ENCODE data around the gene BET1.

Gene BET1

DNA sequence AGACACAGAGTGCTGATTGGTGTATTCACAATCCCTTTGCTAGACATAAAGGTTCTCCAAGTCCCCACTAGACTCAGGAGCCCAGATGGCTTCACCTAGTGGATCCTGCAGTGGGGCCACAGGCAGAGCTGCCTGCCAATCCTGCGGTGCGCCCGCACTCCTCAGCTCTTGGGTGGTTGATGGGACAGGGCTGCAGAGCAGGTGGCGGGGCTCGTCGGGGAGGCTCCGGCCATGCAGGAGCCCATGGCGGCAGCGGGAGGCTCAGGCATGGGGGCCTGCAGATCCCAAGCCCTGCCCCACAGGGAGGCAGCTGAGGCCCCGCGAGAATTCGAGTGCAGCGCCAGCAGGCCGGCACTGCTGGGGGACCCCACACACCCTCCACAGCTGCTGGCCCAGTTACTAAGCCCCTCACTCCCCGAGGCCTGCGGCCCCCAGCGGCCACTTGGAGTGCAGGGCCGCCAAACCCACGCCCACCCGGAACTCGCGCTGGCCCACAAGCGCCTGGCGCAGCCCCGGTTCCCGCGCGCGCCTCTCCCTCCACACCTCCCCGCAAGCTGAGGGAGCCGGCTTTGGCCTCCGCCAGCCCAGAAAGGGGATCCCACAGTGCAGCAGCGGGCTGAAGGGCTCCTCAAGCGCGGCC is 7.7 kb upstream of the BET1 start:
- no peak for DNase-seq

DNA sequence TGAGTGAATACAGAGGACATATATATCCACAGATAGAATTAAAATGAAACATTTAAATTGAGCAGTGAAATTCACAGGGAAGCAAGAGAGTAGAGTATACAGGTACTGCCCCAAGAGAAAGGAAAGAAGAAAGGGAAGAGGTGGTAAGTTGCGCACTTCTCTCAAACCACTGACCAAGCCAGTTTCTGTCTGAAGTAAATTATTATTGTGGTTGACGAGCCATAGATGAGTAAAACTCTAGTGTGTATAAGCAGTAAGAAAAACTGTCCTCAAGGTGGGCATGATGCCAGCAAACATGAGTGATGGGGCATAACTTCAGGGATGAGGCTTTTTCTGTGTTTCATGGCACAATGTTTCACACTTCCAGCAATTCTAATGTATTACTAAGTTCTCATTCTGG is 4.4 kb upstream of the BET1 start:
- DNase-seq, result no peak

DNA sequence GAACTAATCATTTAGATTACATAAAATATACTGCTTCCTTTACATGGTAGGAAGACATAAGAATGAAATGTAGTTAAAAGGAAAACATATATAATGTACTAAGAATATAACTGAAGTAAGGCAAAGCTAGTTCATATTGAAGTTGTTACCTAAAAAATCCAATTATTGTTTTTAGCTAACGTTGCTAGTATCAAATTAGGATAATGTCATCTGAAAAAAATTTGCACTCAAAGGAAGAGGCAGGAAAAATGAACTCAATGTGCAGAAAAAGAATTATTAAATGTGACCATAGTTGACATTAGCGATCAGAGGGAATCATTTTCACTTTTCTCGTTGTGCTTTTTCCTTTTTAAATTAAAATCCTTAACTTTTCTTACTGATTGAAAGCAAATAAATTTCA is 1.6 kb upstream of the BET1 start:
- no peak for DNase-seq

GRCh38 chr7:94003446-94004023 is 620 bp downstream of the BET1 start:
- no peak for DNase-seq

DNA sequence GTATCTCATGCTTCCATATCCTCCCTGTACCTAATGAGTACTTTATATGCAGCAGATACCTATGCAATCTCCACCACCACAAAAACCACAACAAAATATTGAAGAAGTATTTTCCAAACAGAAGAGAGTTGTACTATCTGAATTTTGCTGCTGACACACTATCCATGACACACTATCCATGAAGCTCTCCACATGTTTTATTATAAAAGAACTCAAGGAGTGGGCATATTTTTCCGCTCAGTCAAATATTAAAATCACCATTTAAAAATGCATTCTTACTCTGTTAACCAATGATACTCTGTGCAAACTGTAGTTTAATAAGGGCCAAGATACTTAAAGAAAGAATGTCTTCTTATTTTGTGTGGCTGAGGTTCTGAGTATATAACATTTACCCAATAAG is 2.8 kb downstream of the BET1 start:
- DNase-seq, result no peak

DNA sequence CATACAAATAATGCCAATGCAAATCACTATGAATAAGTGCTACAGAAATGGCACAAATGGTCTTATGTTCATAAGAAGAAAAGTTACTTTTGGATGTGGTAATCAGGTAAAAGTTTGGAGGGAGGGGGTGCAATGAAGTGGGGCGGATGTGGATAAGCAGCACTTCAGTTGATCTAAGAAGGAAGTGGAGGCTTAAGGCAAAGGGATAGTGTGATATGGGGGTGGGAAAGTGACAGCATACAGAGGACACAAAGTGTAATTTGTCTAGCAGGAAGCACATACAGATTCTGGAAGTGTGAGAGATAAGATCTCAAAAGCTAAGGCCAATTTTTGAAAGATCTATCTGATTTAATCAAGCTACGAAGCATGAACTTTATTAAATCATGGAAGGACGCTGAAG is 6.3 kb downstream of the BET1 start:
- DNase-seq, result no peak

DNA sequence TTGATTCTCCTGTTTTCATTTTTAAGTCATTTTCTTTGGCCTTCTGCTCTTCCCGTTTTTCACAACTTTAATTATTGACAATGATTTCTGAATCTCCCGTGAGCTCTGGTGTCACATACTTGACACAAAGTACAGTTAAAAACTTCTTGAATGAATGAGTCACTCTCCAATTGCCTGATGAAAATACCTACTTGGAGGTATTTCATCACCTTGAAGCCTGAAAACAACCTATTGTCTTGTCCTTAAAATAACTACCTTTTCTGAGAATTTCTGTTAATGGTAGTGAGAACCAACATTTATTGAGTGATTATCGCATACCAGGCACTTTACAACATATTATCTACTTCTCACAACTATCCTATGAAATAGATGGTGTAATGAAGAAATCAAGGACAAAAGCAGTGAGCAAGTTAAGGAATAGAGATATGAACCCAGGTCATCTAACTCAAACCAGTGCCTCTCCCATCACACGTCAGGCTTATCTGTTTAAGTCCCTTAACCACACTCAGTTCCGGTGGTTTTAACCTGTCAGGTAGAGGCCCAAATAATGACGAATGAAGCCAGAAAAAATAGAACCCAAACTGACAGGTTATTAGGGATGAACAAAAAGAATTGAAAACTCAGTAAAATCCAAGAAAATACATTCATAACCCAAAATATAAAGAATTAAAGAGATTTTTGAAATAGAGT is 11.6 kb downstream of the BET1 start:
- DNase-seq, result no peak

- DNase-seq, result no peak
Observed at GRCh38 chr7:93987297-93987696, 16.9 kb downstream of the BET1 start.

- no peak for DNase-seq
Observed at GRCh38 chr7:93985101-93985500, 19.1 kb downstream of the BET1 start.

GRCh38 chr7:93984024-93984423 is 20.1 kb downstream of the BET1 start:
- DNase-seq, result no peak

- DNase-seq, result no peak
Observed at GRCh38 chr7:93981480-93981874, 22.7 kb downstream of the BET1 start.

- no peak for DNase-seq
Observed at GRCh38 chr7:93980744-93981479, 23.2 kb downstream of the BET1 start.

- DNase-seq, result no peak
Observed at GRCh38 chr7:93977211-93977950, 26.8 kb downstream of the BET1 start.

- DNase-seq, result no peak
Observed at GRCh38 chr7:93973134-93973533, 31.0 kb downstream of the BET1 start.

DNA sequence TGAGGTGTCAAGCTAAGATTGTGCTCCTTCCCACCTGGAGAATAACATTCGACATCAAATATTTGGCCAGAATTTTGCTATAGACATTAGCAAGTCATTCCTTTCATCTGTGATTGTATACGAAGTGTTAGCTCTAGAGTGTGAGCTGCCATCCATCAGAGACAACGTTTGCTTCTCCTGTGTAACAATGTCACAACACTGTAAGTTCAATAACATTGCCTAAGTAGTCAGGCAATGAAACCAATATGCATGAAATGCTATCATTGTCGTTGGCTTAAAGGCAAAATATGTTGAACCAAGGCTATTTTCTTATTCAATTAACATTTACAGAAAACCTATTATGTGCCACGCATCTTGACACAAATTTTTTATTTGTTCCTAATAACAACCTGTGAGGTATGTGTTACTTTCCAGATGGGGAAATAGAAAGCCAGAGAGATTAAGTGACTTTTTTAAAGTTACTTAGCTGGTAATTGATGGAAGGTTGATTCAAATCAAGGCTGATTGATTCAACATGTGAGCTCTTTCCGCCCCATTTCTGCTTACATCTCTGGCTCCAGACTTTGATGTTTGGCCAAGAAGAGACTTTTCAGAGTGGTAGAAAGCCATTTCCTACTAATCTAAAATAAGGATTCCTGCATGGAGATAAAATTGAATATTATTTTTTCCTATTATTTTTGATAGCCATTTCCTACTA is 32.0 kb downstream of the BET1 start:
- no peak for DNase-seq

GRCh38 chr7:93968911-93969620 is 35.1 kb downstream of the BET1 start:
- no peak for DNase-seq

DNA sequence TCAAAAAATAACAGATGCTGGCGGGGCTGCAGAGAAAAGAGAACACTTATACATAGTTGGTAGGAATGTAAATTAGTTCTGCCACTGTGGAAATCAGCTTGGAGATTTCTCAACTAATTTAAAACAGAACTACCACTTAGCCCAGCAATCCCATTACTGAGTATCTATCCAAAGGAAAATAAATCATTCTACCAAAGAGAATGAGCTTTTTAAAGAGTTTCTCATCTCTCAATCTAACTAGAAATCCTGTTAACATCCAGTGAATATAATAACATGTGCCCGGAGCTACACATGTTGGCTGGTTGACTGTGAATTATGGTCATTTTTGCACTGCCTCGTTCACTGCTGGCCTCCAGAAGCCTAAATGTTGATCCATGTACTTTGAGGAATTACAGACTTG is 39.3 kb downstream of the BET1 start:
- no peak for DNase-seq

DNA sequence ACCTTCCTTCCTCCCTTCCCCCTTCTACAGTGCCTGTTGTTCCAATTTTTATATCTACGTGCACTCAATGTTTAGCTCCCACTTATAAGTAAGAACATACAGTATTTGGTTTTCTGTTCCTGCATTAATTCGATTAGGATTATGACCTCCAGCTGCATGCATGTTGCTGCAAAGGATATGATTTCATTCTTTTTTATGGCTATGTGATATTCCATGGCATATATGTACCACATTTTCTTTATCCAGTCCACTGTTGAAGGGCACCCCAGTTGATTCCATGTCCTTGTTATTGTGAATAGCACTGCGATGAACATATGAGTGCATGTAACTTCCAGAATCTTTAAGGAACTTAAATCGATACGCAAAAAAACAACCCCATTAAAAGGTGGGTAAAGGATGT is 39.9 kb downstream of the BET1 start:
- no peak for DNase-seq

DNA sequence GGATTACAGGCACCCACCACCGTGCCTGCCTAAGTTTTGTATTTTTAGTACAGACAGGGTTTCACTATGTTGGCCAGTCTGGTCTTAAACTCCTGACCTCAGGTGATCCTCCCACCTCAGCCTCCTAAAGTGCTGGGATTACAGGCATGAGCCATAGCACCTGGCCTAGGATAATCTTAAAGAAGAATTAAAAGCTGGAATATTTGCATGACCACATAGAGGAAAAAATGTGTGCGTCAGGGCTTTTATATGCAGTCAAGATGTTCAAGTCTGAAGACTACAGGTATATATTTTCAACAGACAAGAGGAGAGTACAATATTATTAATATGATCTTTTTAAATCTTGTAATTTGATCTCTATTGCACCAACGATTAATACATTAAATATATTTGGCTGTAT is 43.2 kb downstream of the BET1 start:
- no peak for DNase-seq

GRCh38 chr7:93958651-93959050 is 45.5 kb downstream of the BET1 start:
- no peak for DNase-seq

- no peak for DNase-seq
Observed at GRCh38 chr7:93958216-93958615, 45.9 kb downstream of the BET1 start.

GRCh38 chr7:93957767-93958166 is 46.4 kb downstream of the BET1 start:
- DNase-seq, result no peak
